Fibroblast of mammary gland (primary cell): ENCODE measurements around the gene PHF1.

ENCODE experiments used
- DNase-seq: peaks from one replicate; pipeline ENCODE4 v3.0.0-alpha.2; 2010; ENCODE audit warnings: low read depth
- H3K4me3 ChIP-seq: 2 replicates; pipeline ENCODE4 v1.5.1; 2011; ENCODE audit warnings: low read depth, mild to moderate bottlenecking, low read length, moderate library complexity; ENCODE audit not compliant: control insufficient read depth
- CTCF ChIP-seq: conservative IDR thresholded peaks from 2 replicates; pipeline ENCODE4 v1.5.1; 2011; ENCODE audit warnings: low read depth, low read length, inconsistent platforms; ENCODE audit not compliant: control insufficient read depth, insufficient read depth

Gene PHF1

GRCh38 chr6:33390173-33390572, 20.6 kb upstream of the PHF1 start:
- DNase-seq = no peak
- TF ChIP-seq CTCF = no peak
- no peak overlapping the region for H3K4me3 ChIP-seq

- peak overlapping the region; percentile 23 for H3K4me3 ChIP-seq
- no peak for DNase-seq
- TF ChIP-seq CTCF = no peak
Measured at GRCh38 chr6:33390767-33391277, 20.0 kb upstream of the PHF1 start.

GRCh38 chr6:33391278-33391921, 19.4 kb upstream of the PHF1 start, which contains the start of gene KIFC1:
TSS of gene KIFC1 (plus strand) at chr6:33391823. CDS start at chr6:33391986, 163 bp downstream.
- peak within 1 kb of the TSS; percentile 92 for H3K4me3 ChIP-seq
- peak; percentile 90 for TF ChIP-seq CTCF
- DNase-seq = peak; percentile 100

GRCh38 chr6:33391922-33392594, 18.8 kb upstream of the PHF1 start:
- no peak for TF ChIP-seq CTCF
- H3K4me3 ChIP-seq = peak overlapping the region; percentile 92
- DNase-seq = peak; percentile 50

- peak overlapping the region; percentile 92 for H3K4me3 ChIP-seq
- no peak for TF ChIP-seq CTCF
- no peak for DNase-seq
Measured at GRCh38 chr6:33392595-33392948, 18.2 kb upstream of the PHF1 start.

- no peak for TF ChIP-seq CTCF
- H3K4me3 ChIP-seq = peak overlapping the region; percentile 92
- no peak for DNase-seq
Measured at GRCh38 chr6:33392979-33393378, 17.8 kb upstream of the PHF1 start.
